Subcutaneous adipose tissue (tissue), 4 donors: Measurements from ENCODE around the gene NTN4. TPM values are rescaled to one million over a fixed set of nuclear protein-coding genes. Genes with fewer than 3 reads are reported as not detected.

Experiments used
- total RNA-seq, 4 donors: library from RNA; depleted of rRNA; stranded (reverse); fragments of >200 nt; gene quantifications; one replicate each; pipeline ENCODE4 v1.1.0, GENCODE V29; 2016
- TF ChIP-seq, protein P1 (sequence below): fragments of 450-650 bp; IDR thresholded peaks from one replicate; pipeline ENCODE4 v1.5.1; 2016; ENCODE audit warnings: low read depth, mild to moderate bottlenecking, control low read depth, antibody characterized with exemption, moderate library complexity

The NTN4 gene
- total RNA-seq, 4 donors from 2014 or later, result 23.2 to 33.9 (median 31.2) TPM

DNA sequence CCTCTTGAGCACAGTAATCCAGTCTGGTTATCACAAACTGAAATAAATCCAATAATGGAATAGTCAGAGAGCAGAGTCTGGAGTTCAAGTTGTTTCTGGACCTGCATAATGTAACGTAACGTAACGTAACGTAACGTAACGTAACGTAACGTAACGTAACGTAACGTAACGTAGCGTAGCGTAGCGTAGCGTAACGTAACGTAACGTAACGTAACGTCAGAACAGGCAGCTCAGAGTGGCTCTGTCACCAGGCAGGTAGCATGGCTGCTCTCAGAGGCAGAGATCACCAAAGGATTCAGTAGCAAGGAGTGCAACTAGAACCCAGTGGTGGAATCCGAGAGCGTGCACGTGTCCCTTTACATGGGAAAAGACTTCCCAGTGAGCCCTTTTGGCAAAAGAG is 153.6 kb downstream of the NTN4 start:
- TF ChIP-seq, protein P1, sequence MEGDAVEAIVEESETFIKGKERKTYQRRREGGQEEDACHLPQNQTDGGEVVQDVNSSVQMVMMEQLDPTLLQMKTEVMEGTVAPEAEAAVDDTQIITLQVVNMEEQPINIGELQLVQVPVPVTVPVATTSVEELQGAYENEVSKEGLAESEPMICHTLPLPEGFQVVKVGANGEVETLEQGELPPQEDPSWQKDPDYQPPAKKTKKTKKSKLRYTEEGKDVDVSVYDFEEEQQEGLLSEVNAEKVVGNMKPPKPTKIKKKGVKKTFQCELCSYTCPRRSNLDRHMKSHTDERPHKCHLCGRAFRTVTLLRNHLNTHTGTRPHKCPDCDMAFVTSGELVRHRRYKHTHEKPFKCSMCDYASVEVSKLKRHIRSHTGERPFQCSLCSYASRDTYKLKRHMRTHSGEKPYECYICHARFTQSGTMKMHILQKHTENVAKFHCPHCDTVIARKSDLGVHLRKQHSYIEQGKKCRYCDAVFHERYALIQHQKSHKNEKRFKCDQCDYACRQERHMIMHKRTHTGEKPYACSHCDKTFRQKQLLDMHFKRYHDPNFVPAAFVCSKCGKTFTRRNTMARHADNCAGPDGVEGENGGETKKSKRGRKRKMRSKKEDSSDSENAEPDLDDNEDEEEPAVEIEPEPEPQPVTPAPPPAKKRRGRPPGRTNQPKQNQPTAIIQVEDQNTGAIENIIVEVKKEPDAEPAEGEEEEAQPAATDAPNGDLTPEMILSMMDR, result no peak

DNA sequence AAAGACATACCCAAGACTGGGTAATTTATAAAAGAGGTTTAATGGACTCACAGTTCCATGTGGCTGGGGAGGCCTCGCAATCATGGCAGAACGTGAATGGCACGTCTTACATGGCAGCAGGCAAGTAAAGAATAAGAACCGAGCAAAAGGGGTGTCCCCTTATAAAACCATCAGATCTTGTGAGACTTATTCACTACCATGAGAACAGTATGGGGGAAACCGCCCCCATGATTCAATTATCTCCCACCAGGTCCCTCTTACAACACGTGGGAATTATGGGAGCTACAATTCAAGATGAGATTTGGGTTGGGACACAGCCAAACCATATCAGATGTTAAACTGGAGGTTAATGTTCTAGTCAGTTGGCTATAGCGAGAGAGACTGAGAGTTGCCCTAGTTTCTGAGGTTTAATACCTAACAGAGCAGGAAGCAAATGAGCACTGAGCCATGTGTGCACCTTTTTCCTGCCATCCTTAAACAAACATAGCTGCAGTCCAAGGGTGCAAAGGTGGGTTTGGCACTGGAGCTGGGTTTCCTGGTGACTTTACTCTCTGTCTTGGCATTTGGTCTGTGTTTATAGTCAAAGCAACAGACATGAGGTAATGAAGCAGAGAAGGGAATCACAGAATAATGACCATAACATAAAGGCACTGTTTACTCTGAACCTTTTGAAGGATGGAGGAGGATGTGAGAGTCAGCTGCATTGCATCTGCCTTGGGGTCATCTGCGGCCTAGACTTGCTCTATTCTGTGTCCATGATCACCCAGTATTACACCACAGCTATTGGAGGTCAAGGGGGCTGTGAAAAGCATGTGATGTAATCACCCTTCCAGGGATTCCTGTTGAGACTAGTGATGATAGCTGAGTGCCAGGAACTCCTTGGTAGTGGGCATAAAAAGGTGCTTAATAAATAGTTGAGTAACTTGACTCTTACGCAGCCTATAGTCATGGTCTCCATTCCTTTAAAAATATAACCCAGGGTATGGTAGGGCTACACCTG is 155.6 kb downstream of the NTN4 start:
- TF ChIP-seq, protein P1, result no peak

DNA sequence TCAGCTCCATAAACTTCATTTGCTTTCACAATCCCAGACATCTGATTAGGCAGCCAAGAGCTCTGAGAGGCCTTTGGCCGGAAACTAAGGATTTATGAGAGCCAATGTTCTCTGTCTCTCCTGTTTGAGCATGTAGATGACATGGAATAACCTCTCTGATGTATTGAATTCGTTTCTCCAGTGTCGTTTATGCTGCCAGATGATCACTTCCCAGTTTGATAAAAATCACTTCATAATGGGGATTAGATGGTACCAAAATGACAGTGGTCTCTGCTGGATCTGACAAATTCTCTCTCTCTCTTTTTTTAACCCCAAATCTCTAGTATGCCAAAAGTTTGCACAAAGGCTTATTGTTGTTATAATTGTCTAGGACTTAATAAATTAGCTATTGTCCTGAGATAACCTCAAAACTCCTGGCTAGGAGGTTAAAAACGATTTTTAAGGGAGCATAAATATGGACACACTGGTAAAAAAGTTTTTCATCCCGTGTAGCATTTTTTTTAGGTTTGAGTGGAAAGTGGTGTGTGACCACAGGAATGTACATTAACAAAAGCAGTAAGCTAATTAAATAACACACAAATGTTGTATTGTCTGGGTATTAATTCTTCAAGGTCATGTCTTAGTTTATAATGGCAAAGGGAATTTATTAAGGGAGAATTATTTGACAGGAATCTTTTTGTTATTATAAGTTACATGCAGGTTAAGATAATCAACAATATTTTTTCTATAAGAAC is 156.7 kb downstream of the NTN4 start:
- TF ChIP-seq, protein P1, result no peak

DNA sequence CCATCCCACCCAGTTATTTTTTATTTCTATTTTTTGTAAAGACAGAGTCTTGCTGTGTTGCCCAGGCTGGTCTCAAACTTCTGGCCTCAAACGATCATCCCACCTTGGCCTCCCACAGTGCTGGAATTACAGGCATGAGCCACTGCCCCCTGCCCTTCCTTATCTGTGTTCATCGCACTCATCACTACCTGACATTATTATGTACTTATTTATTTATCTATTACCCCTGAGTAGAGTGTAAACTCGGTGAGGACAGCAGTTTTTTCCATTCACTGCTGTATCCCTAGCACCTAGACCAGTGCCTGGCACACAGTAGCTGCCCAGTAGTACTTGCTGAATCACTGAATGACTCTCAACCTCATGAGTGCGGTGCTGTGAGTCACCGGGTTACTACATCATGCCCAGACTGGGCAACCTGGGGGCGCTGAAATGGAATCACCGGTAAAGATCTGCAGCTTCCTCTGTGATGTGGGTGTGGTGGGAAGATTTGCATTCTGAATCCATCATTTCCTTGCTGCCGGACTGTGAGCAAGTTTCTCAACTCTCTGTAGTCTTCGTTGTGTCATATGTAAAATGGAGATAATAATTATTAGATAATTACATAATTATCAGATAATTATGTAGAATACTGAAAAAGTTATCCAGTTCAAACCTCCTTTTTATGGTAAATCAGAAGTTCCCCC is 157.4 kb downstream of the NTN4 start:
- TF ChIP-seq, protein P1, result no peak

DNA sequence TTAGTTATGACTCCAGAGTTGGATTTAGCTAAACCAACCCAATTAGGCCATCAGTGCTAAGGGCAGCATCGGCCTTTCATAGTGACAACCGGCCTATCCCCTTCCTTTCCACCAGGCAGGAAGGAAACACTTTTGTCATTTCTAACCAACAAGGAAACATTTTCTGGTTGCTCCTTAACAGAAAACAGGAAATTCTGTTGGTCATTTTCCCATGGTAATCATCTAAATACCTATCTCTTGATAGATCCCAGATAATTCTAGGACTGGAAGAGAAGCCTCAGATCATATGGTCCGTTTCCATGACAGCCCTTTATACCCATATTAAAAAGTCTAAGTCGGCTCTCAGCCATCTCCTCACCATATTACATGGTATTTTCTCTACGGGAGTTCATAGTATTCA is 160.1 kb downstream of the NTN4 start:
- TF ChIP-seq, protein P1, result no peak

DNA sequence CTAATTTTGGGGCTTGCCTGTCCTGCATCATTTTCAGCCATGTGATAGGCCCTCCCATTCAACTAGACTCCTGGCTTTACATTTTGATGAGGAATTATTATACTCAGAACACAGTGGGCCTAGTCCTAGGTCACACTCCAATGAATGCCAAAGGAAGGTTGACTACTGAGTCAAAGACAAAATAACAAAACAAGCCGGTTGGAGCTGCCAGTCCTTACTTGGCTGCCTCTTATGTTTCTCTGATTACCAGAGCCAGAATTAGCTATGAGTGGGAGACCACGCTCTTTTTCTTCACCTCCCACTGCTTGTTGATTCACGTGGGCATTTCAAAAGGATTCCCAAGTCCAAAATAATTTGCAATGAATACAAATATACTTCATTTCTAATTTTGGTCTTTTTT is 161.2 kb downstream of the NTN4 start:
- TF ChIP-seq, protein P1, result no peak
